BLaER1 (cell line): ENCODE measurements around the gene TENM3.
"Not testable (repeated sequence)": the region's sequence is repeated elsewhere in the genome, so short reads cannot be mapped to it uniquely, and the experiment has no call there.

Source experiments
- H3K27ac ChIP-seq: shearing (Covaris generic); formaldehyde crosslinking; 2 replicates; pipeline ENCODE4 v1.8.1; 2022
- H3K27me3 ChIP-seq: shearing (Covaris generic); formaldehyde crosslinking; 2 replicates; pipeline ENCODE4 v1.8.1; 2022
- H3K36me3 ChIP-seq: shearing (Covaris generic); formaldehyde crosslinking; 2 replicates; pipeline ENCODE4 v1.8.1; 2022
- H3K4me1 ChIP-seq: shearing (Covaris generic); formaldehyde crosslinking; 2 replicates; pipeline ENCODE4 v1.8.1; 2022
- H3K4me2 ChIP-seq: shearing (Covaris generic); formaldehyde crosslinking; 2 replicates; pipeline ENCODE4 v1.8.1; 2022
- H3K4me3 ChIP-seq: shearing (Covaris generic); formaldehyde crosslinking; 2 replicates; pipeline ENCODE4 v1.8.1; 2022
- H3K9ac ChIP-seq: shearing (Covaris generic); formaldehyde crosslinking; 2 replicates; pipeline ENCODE4 v1.8.1; 2022
- H3K9me3 ChIP-seq: shearing (Covaris generic); formaldehyde crosslinking; 2 replicates; pipeline ENCODE4 v1.8.1; 2022
- H4K20me1 ChIP-seq: shearing (Covaris generic); formaldehyde crosslinking; 2 replicates; pipeline ENCODE4 v1.8.1; 2022
- Cebpa-rat ChIP-seq: shearing (Covaris generic); IDR thresholded peaks from 2 replicates; pipeline ENCODE4 v1.8.1; 2022

Gene TENM3

DNA sequence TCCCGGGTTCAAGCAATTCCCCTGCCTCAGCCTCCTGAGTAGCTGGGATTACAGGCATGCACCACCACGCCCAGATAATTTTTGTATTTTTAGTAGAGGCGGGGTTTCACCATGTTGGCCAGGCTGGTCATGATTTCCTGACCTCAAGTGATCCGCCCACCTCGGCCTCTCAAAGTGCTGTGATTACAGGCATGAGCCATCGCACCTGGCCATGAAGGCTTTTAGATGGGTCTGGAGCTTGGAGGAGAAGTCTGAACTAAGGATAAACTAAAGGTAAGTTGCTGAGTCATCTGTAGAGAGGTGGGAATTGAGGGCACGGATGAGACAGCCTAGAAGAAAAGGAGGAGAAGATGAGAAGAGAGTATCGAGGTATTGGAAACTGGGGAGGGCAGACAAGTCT is at the start of gene TENM3:
TSS of gene TENM3 (plus strand) at position 199 of the 400 bp plus-strand sequence. CDS start 80,619 bp downstream, outside the sequence.
- H3K4me1 ChIP-seq, H3K36me3 ChIP-seq, H3K4me2 ChIP-seq, H3K4me3 ChIP-seq, H3K27me3 ChIP-seq, H3K27ac ChIP-seq, H3K9ac ChIP-seq, H4K20me1 ChIP-seq, H3K9me3 ChIP-seq: not testable (repeated sequence)

DNA sequence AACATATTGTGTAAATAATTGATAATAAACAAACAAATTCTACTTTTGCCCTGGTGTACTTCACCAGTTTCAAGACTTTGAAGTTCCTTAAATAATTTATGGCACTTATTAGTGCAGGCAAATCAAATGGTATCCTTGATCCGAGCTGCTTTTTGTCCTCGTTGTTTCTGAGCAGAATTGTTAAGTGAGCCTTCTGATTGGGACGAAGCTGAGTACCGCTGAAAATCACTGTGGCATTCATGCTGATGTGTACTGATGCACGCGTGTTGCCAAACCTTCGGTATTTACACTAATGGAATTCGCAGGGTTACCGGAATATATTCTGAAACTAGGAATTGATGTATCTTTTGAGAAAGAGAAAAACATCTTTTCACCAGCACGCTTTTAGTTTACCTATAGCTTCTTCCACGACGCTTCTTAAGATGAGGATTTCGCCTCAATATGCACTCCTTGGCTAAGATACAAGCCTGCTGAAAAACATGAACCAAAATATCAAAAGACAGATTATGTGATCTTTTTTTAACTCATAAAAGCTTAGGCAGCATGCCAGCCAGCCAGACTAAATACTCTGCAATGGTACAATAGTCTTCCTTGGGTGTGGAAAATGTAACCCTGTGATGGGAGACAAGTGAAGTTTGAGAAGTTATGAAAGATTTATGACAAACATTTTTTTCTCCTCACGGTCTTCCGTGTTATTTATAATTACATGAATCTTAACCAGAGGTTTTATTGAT is 48.9 kb upstream of the TENM3 start:
- Histone ChIP-seq H3K9ac (no peak overlapping the region), H3K27ac (no peak overlapping the region), H3K4me3 (no peak overlapping the region), H3K4me1 (no peaks in the 10 kb centered on the region), H3K36me3 (no peaks in the 10 kb centered on the region), H3K4me2 (no peak overlapping the region), H3K9me3 (peaks cover 5% of the 10 kb centered on the region; the same call in 1 of the 2 replicates), H3K27me3 (no peaks in the 10 kb centered on the region), H4K20me1 (no peaks in the 10 kb centered on the region)
- no peak for TF ChIP-seq Cebpa-rat

GRCh38 chr4:182197611-182198010 is 45.6 kb upstream of the TENM3 start:
- Histone ChIP-seq H3K9me3 (peaks cover 5% of the 10 kb centered on the region; the same call in 1 of the 2 replicates), H3K27ac (no peak overlapping the region), H3K4me3 (no peak overlapping the region), H3K9ac (no peak overlapping the region), H3K27me3 (no peaks in the 10 kb centered on the region), H3K4me1 (no peaks in the 10 kb centered on the region), H3K4me2 (no peak overlapping the region), H4K20me1 (no peaks in the 10 kb centered on the region), H3K36me3 (no peaks in the 10 kb centered on the region)
- no peak for TF ChIP-seq Cebpa-rat

- no peaks in the 10 kb centered on the region for H4K20me1 ChIP-seq
- peaks cover 8% of the 10 kb centered on the region; the same call in 1 of the 2 replicates for H3K4me1 ChIP-seq
- TF ChIP-seq Cebpa-rat: no peak
- H3K27ac ChIP-seq: no peak overlapping the region
- no peaks in the 10 kb centered on the region for H3K27me3 ChIP-seq
- peaks cover 5% of the 10 kb centered on the region; the same call in 1 of the 2 replicates for H3K9me3 ChIP-seq
- no peaks in the 10 kb centered on the region for H3K36me3 ChIP-seq
- H3K4me3 ChIP-seq: no peak overlapping the region
- H3K9ac ChIP-seq: no peak overlapping the region
- H3K4me2 ChIP-seq: no peak overlapping the region
These were observed 41.3 kb upstream of the TENM3 start for GRCh38 chr4:182201871-182202270.

DNA sequence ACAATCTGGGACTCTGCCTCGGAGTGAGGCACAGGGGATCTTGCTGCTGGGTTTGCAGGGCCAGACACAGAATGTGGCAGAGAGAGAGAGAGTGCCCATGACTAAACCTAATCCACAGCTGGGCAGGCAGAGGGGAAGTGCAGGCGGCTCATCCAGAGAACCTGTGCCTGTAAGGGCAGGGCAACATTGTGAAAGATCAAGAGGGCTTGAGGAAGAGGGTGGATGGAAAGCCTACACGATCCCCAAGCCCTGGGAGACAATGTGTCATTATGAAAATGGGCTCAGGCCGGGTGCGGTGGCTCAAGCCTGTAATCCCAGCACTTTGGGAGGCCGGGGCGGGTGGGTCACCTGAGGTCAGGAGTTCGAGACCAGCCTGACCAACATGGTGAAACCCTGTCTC is 40.6 kb upstream of the TENM3 start:
- Histone ChIP-seq H3K9ac (no peak overlapping the region), H3K27ac (no peak overlapping the region), H3K36me3 (no peaks in the 10 kb centered on the region), H4K20me1 (no peaks in the 10 kb centered on the region), H3K27me3 (no peaks in the 10 kb centered on the region), H3K4me2 (no peak overlapping the region), H3K4me3 (no peak overlapping the region), H3K9me3 (peaks cover 3% of the 10 kb centered on the region; the same call in 1 of the 2 replicates), H3K4me1 (peaks cover 8% of the 10 kb centered on the region; the same call in 1 of the 2 replicates)
- no peak for TF ChIP-seq Cebpa-rat

GRCh38 chr4:182203872-182204411 is 39.3 kb upstream of the TENM3 start:
- H3K4me2 ChIP-seq: no peak overlapping the region
- no peaks in the 10 kb centered on the region for H4K20me1 ChIP-seq
- H3K4me1 ChIP-seq: peaks cover 8% of the 10 kb centered on the region; the same call in 1 of the 2 replicates
- no peak for TF ChIP-seq Cebpa-rat
- no peaks in the 10 kb centered on the region for H3K36me3 ChIP-seq
- no peaks in the 10 kb centered on the region for H3K27me3 ChIP-seq
- H3K27ac ChIP-seq: no peak overlapping the region
- H3K9ac ChIP-seq: no peak overlapping the region
- no peaks in the 10 kb centered on the region; the same call in 1 of the 2 replicates for H3K9me3 ChIP-seq
- no peak overlapping the region for H3K4me3 ChIP-seq

GRCh38 chr4:182205306-182205705 is 37.9 kb upstream of the TENM3 start:
- peaks cover 8% of the 10 kb centered on the region; the same call in 1 of the 2 replicates for H3K4me1 ChIP-seq
- H3K27me3 ChIP-seq: no peaks in the 10 kb centered on the region
- H3K27ac ChIP-seq: no peak overlapping the region
- no peak for TF ChIP-seq Cebpa-rat
- H3K4me2 ChIP-seq: no peak overlapping the region
- no peaks in the 10 kb centered on the region for H4K20me1 ChIP-seq
- no peaks in the 10 kb centered on the region; the same call in 1 of the 2 replicates for H3K9me3 ChIP-seq
- no peak overlapping the region for H3K9ac ChIP-seq
- no peak overlapping the region for H3K4me3 ChIP-seq
- H3K36me3 ChIP-seq: no peaks in the 10 kb centered on the region

- Histone ChIP-seq H3K4me1 (peaks cover 8% of the 10 kb centered on the region; the same call in 1 of the 2 replicates), H3K36me3 (no peaks in the 10 kb centered on the region), H4K20me1 (no peaks in the 10 kb centered on the region), H3K27me3 (no peaks in the 10 kb centered on the region), H3K9ac (no peak overlapping the region), H3K9me3 (no peaks in the 10 kb centered on the region; the same call in 1 of the 2 replicates), H3K4me3 (no peak overlapping the region), H3K27ac (no peak overlapping the region), H3K4me2 (no peak overlapping the region)
- no peak for TF ChIP-seq Cebpa-rat
These were observed 36.9 kb upstream of the TENM3 start for GRCh38 chr4:182206266-182206665.

DNA sequence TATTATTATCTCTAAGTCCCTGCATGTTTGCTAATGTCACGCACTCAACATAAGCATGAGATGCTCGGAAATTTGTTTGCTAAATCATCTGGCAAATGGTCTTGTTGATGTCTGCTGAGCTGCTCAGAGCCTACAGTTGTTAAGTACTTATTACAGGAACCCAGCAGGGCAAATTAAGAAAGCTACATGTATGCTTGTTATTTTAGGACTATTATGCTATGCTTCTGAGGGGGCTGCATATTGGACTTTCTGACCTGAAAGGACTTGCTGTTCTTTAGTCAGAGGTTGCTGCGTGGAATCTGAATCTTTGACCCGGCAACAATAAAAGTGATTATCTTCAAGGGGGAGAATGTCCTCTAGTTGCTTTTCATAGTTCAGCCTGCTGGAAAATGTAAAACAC is 36.3 kb upstream of the TENM3 start:
- Histone ChIP-seq H3K9me3 (no peaks in the 10 kb centered on the region; the same call in 1 of the 2 replicates), H3K4me1 (peaks cover 8% of the 10 kb centered on the region; the same call in 1 of the 2 replicates), H3K36me3 (no peaks in the 10 kb centered on the region), H3K27ac (no peak overlapping the region), H3K4me2 (no peak overlapping the region), H3K27me3 (no peaks in the 10 kb centered on the region), H3K9ac (no peak overlapping the region), H4K20me1 (no peaks in the 10 kb centered on the region), H3K4me3 (no peak overlapping the region)
- TF ChIP-seq Cebpa-rat: no peak

- Histone ChIP-seq H3K9me3 (no peaks in the 10 kb centered on the region; the same call in 1 of the 2 replicates), H3K36me3 (no peaks in the 10 kb centered on the region), H3K4me3 (no peak overlapping the region), H3K27me3 (no peaks in the 10 kb centered on the region), H3K9ac (no peak overlapping the region), H3K27ac (no peak overlapping the region), H3K4me1 (peaks cover 8% of the 10 kb centered on the region; the same call in 1 of the 2 replicates), H3K4me2 (no peak overlapping the region), H4K20me1 (no peaks in the 10 kb centered on the region)
- no peak for TF ChIP-seq Cebpa-rat
These were observed 35.3 kb upstream of the TENM3 start for GRCh38 chr4:182207830-182208396.
